ENCODE results near the gene MLEC.
"Not testable (repeated sequence)": the region's sequence is repeated elsewhere in the genome, so short reads cannot be mapped to it uniquely, and the experiment has no call there.

The MLEC gene

DNA sequence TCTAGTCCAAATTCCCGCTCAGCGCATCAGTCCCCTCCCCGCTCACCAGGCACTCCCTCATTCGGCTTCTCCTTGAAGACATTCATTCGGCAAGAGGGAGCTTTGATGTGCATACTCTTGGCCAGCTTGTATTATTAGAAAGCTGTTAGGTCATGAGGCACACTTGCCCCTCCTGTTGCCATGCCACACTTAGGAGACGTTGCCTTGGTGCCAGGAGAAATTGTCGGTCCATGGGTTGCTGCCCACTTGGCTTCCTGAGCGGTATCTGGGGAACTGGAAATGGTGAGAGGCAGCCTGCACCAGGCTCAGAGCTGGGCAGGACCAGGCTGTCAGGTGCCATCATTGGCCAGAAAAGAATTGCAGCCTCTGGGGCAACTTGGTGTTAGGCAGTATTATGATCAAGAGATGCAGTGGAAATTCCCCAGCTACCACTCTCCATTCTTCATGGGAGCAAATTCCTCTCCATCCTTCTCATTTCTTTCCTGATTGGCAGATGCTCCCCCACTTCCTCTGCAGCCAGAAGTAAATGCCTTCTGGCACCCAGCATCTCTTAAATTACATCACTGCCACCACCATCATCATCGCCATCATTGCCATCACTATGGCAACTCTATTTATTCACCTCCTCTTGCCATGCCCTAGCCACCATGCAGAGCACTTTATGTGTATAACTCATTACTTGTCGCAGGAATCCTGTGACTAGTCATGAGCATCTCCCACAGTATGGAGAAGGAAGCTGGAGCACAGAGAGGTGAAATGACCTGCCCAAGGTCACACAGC, 34.1 kb upstream of the MLEC start:
- no peak for TF ChIP-seq POLR2A (IDR thresholded peaks at IDR 0.05; ENCODE audit: low read length)
- TF ChIP-seq GATA1 (IDR thresholded peaks at IDR 0.05; ENCODE audit: low read depth, low read length) = no peak
- no peak for DNase-seq

DNA sequence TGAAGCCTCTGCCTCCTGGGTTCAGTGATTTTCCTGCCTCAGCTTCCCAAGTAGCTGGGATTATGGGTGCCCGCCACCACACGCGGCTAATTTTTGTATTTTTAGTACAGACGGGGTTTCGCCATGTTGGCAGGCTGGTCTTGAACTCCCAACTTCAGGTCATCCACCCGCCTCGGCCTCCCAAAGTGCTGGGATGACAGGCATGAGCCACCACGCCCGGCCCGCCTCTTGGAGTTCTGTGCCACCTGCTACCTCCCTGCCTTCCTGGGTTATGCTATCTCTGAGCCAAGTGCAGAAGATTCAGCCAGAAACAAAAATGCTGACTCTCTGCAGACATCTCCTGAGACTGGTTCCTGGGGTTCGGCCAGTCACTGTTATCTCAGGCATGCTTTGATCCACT, 33.3 kb upstream of the MLEC start:
- TF ChIP-seq GATA1 (IDR thresholded peaks at IDR 0.05; ENCODE audit: low read depth, low read length) (no peak), POLR2A (IDR thresholded peaks at IDR 0.05; ENCODE audit: low read length) (no peak)

GRCh38 chr12:120654656-120655055, 32.3 kb upstream of the MLEC start:
- DNase-seq = no peak
- TF ChIP-seq POLR2A (IDR thresholded peaks at IDR 0.05; ENCODE audit: low read length) (no peak), GATA1 (IDR thresholded peaks at IDR 0.05; ENCODE audit: low read depth, low read length) (no peak)

More for the DNA sequence above, 33.3 kb upstream of the MLEC start:
- DNase-seq = no peak

DNA sequence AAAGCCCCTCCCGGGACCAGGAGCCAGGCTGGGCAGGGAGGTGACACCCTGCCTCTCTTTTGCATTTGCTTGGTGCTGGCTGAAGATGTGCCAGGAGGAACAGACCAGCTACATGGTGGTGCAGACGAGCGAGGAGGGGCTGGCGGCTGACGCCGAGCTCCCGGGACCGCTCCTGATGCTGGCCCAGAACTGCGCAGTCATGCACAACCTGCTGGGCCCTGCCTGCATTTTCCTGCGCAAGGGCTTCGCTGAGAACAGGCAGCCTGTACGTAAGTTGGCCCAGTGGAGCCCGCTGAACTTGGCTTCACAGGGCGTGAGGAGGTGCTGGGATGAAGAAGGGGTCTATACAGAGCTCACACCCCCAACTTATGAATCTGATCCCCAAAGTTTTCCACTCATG, 30.9 kb upstream of the MLEC start:
- no peak for DNase-seq
- TF ChIP-seq GATA1 (IDR thresholded peaks at IDR 0.05; ENCODE audit: low read depth, low read length) (no peak), POLR2A (IDR thresholded peaks at IDR 0.05; ENCODE audit: low read length) (no peak)

GRCh38 chr12:120658286-120659150, 28.4 kb upstream of the MLEC start:
- TF ChIP-seq POLR2A (IDR thresholded peaks at IDR 0.05; ENCODE audit: low read length) (no peak), GATA1 (IDR thresholded peaks at IDR 0.05; ENCODE audit: low read depth, low read length) (no peak)

GRCh38 chr12:120659151-120659525, 27.8 kb upstream of the MLEC start:
- TF ChIP-seq POLR2A (IDR thresholded peaks at IDR 0.05; ENCODE audit: low read length) = no peak
- no peak for TF ChIP-seq GATA1 (IDR thresholded peaks at IDR 0.05; ENCODE audit: low read depth, low read length)
- DNase-seq = no peak

More at GRCh38 chr12:120658286-120659150, 28.4 kb upstream of the MLEC start:
- no peak for DNase-seq

DNA sequence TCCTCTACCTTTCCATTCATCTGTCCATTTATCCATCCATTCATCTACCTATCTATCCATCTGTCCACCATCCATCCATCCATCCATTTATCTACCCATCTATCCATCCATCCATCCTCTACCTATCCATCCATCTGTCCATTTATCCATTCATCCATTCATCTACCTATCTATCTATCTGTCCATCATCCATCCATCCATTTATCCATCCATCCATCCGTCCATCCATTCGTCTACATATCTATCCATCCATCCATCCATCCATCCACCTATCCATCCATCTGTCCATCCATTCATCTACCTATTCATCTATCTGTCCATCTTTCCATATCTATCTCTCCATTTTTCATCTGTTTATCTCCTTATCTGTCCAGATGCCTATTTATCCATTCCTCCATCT, 25.5 kb upstream of the MLEC start:
- TF ChIP-seq GATA1 (IDR thresholded peaks at IDR 0.05; ENCODE audit: low read depth, low read length) = no peak
- TF ChIP-seq POLR2A (IDR thresholded peaks at IDR 0.05; ENCODE audit: low read length) = no peak

GRCh38 chr12:120662879-120663278, 24.1 kb upstream of the MLEC start:
- no peak for DNase-seq
- TF ChIP-seq GATA1 (IDR thresholded peaks at IDR 0.05; ENCODE audit: low read depth, low read length) = no peak
- no peak for TF ChIP-seq POLR2A (IDR thresholded peaks at IDR 0.05; ENCODE audit: low read length)

More for the DNA sequence above, 25.5 kb upstream of the MLEC start:
- DNase-seq = no peak

DNA sequence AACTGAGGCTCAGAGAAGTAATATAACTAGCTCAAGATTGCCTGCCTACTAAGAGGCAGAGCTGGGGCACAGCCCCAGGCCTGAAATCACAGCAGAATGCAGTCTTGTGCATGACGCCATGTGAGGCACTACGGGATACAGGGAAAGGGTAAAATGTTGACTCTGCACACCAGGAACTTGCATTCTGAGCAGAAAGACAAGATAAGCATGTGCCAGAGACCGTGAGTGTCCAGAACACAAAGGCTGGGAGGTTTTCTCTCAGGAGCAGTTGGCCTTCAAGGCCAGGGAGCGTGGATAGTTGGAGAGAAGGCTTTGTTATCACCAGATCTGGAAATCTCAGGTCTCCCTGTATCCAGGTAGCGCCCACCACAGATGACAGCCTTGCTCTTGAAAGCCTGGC, 23.2 kb upstream of the MLEC start:
- TF ChIP-seq GATA1 (IDR thresholded peaks at IDR 0.05; ENCODE audit: low read depth, low read length) (no peak), POLR2A (IDR thresholded peaks at IDR 0.05; ENCODE audit: low read length) (no peak)
- no peak for DNase-seq

- no peak for DNase-seq
- TF ChIP-seq GATA1 (IDR thresholded peaks at IDR 0.05; ENCODE audit: low read depth, low read length) = no peak
- TF ChIP-seq POLR2A (IDR thresholded peaks at IDR 0.05; ENCODE audit: low read length) = no peak
Measured at GRCh38 chr12:120666571-120667390, 20.2 kb upstream of the MLEC start.

- no peak for DNase-seq
Measured at GRCh38 chr12:120668091-120668867, 18.7 kb upstream of the MLEC start.

GRCh38 chr12:120668868-120669840, 17.8 kb upstream of the MLEC start:
- no peak for DNase-seq
- TF ChIP-seq POLR2A (IDR thresholded peaks at IDR 0.05; ENCODE audit: low read length) = no peak
- no peak for TF ChIP-seq GATA1 (IDR thresholded peaks at IDR 0.05; ENCODE audit: low read depth, low read length)

More at GRCh38 chr12:120668091-120668867, 18.7 kb upstream of the MLEC start:
- TF ChIP-seq POLR2A (IDR thresholded peaks at IDR 0.05; ENCODE audit: low read length) = no peak
- no peak for TF ChIP-seq GATA1 (IDR thresholded peaks at IDR 0.05; ENCODE audit: low read depth, low read length)

GRCh38 chr12:120670237-120670636, 16.7 kb upstream of the MLEC start:
- not testable (repeated sequence) for DNase-seq
